Chondrocyte (in vitro differentiated cells): ENCODE data around the gene RNF43. TPM values are rescaled to one million over a fixed set of nuclear protein-coding genes. Genes with fewer than 3 reads are reported as not detected.

Experiments used
- DNase-seq: peaks from one replicate; pipeline ENCODE4 v3.0.0; 2021; ENCODE audit warnings: mixed read lengths, low spot score
- H3K27ac Mint-ChIP-seq: one replicate; pipeline ENCODE4 v1.8.0; 2021; ENCODE audit warnings: mild to moderate bottlenecking, moderate library complexity, mixed read lengths; ENCODE audit not compliant: unreplicated experiment
- H3K27me3 Mint-ChIP-seq: 2 replicates; pipeline ENCODE4 v1.8.0; 2021; ENCODE audit warnings: low read depth, mixed read lengths
- H3K36me3 Mint-ChIP-seq: 2 replicates; pipeline ENCODE4 v1.8.0; 2021; ENCODE audit warnings: low read depth, mixed read lengths
- H3K4me1 Mint-ChIP-seq: 2 replicates; pipeline ENCODE4 v1.8.0; 2021; ENCODE audit warnings: low read depth, mild to moderate bottlenecking, mixed read lengths
- H3K4me3 Mint-ChIP-seq: one replicate; pipeline ENCODE4 v1.8.0; 2021; ENCODE audit warnings: mild to moderate bottlenecking, moderate library complexity, mixed read lengths; ENCODE audit not compliant: unreplicated experiment
- H3K9me3 Mint-ChIP-seq: 2 replicates; pipeline ENCODE4 v1.8.0; 2021; ENCODE audit warnings: low read depth, mixed read lengths
- CTCF ChIP-seq: fragments of 200-600 bp; sonication (generic); IDR thresholded peaks from 2 replicates; pipeline ENCODE4 v1.5.0; 2021; ENCODE audit warnings: antibody characterized with exemption, mild to moderate bottlenecking, moderate library complexity
- total RNA-seq: library from RNA; stranded (reverse); gene quantifications from 3 replicates; pipeline ENCODE4 v1.2.1, GENCODE V29; 2021

Gene RNF43
- total RNA-seq, 1 donor from 2014 or later: 0.10 TPM

DNA sequence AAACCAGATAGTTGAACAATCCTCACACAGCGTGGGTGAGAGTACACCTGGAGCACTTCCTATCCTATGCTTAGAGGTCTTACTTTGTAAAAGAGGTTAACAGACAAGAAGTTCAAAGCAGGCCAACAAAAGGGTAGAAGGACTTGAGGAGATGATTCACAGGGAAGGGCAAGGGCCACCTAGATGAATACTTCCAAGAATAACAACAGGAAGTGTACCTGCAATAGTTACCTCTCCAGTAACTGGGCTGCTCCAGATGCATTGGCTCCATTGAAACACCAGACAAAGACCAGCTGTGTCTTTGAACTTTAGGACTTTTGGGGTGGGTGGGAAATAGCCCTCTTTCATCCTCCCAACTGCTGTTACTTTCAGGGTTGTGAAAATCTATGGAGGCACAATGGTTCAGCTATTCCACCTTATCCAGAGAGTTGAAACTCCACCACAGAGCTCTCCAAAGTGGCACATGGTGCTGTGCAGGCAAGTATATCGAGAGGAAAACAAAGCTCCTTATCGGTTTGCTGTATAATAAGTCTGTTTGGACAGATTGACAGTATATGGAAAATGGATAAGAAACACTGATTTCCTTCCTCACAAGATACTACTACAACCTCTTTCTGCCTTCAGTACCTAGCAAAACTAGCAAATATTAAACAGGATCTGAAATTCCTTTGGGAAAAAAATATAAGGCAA lies 22.7 kb downstream of the RNF43 start:
- no peak overlapping the region for H3K4me3 Mint-ChIP-seq
- H3K27me3 Mint-ChIP-seq: peaks cover 38% of the 10 kb centered on the region
- no peak overlapping the region for H3K27ac Mint-ChIP-seq
- H3K36me3 Mint-ChIP-seq: no peaks in the 10 kb centered on the region
- no peaks in the 10 kb centered on the region for H3K9me3 Mint-ChIP-seq
- no peak for TF ChIP-seq CTCF
- no peaks in the 10 kb centered on the region for H3K4me1 Mint-ChIP-seq
- DNase-seq: no peak

DNA sequence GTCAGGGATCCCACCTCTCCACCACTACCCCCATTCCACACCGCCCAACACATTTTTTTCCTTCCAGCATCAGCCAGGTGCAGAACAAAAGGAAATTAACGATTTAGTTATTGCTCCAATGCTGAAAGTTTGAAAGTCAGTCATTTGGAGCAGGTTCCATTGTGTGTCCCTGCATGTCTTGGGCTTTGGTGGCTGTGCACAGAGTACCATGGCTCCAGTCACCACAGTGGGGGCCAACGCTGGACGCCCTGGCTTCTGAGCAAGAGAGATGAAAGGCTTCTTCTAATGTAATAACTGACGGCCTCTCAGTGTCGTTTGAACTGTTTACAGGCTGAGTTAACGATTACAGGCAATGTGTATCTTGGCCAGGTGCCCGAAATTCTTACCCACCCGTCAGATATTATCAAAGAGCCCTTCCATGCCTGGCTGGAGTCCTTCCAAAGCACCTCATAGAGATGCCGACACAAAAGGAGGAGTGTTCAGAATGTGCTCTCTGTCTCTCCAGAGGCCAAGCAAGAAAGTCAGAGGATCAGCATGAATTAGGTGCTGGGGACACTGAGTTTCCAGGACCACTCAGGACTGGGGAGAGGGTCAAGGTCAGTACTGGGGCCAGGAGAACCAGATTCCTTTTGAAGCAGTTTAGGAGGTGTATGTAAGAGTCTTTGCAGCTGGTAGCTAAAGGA lies 25.9 kb downstream of the RNF43 start:
- TF ChIP-seq CTCF: no peak
- no peaks in the 10 kb centered on the region for H3K9me3 Mint-ChIP-seq
- no peaks in the 10 kb centered on the region for H3K36me3 Mint-ChIP-seq
- H3K4me3 Mint-ChIP-seq: no peak overlapping the region
- H3K27me3 Mint-ChIP-seq: peaks cover 33% of the 10 kb centered on the region
- H3K4me1 Mint-ChIP-seq: no peaks in the 10 kb centered on the region
- DNase-seq: no peak
- no peak overlapping the region for H3K27ac Mint-ChIP-seq

GRCh38 chr17:58390884-58391283 lies 26.4 kb downstream of the RNF43 start:
- H3K27ac Mint-ChIP-seq: no peak overlapping the region
- no peaks in the 10 kb centered on the region for H3K36me3 Mint-ChIP-seq
- DNase-seq: no peak
- H3K27me3 Mint-ChIP-seq: peaks cover 29% of the 10 kb centered on the region
- no peaks in the 10 kb centered on the region for H3K4me1 Mint-ChIP-seq
- no peak for TF ChIP-seq CTCF
- H3K4me3 Mint-ChIP-seq: no peak overlapping the region
- no peaks in the 10 kb centered on the region for H3K9me3 Mint-ChIP-seq

- Mint-ChIP-seq H3K9me3 (no peaks in the 10 kb centered on the region), H3K4me3 (no peak overlapping the region), H3K36me3 (no peaks in the 10 kb centered on the region), H3K27me3 (peaks cover 30% of the 10 kb centered on the region), H3K27ac (no peak overlapping the region), H3K4me1 (no peaks in the 10 kb centered on the region)
- DNase-seq: no peak
- no peak for TF ChIP-seq CTCF
Observed at GRCh38 chr17:58388302-58389190, 28.8 kb downstream of the RNF43 start.

DNA sequence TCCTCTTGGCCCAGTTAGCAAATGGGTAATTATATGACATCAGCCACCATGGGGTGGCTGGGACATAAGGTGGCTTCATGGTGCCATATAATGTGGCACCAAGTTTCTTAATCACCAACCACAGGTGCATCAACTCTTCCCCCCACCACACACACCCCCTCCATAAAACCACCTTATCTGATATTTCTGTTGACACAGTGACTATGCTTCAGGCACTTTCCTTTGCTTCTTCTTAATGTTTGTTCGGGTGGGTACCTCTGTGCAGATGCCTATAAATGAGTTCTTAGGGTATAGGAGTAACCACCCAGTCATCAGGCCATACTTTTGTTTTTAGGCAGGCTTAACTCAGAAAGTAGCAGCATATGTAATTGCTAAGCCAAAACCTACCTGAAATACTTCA lies 29.5 kb downstream of the RNF43 start:
- H3K36me3 Mint-ChIP-seq: no peaks in the 10 kb centered on the region
- no peak overlapping the region for H3K27ac Mint-ChIP-seq
- no peak overlapping the region for H3K4me3 Mint-ChIP-seq
- H3K4me1 Mint-ChIP-seq: no peaks in the 10 kb centered on the region
- H3K27me3 Mint-ChIP-seq: peaks cover 30% of the 10 kb centered on the region
- TF ChIP-seq CTCF: no peak
- no peak for DNase-seq
- no peaks in the 10 kb centered on the region for H3K9me3 Mint-ChIP-seq
